Measurements from ENCODE around the gene GBA2.

Gene GBA2

GRCh38 chr9:35717132-35717870 is 31.7 kb downstream of the GBA2 start:
- no peak for DNase-seq (ENCODE audit: low read depth in 2 of 2)

- DNase-seq (ENCODE audit: low read depth in 2 of 2), result no peak
Observed at GRCh38 chr9:35716230-35716629, 32.8 kb downstream of the GBA2 start.

GRCh38 chr9:35714579-35715252 is 34.3 kb downstream of the GBA2 start:
- no peak for DNase-seq (ENCODE audit: low read depth in 2 of 2)

- no peak for DNase-seq (ENCODE audit: low read depth in 2 of 2)
Observed at GRCh38 chr9:35714123-35714522, 34.9 kb downstream of the GBA2 start.

GRCh38 chr9:35713578-35713977 is 35.5 kb downstream of the GBA2 start:
- DNase-seq (ENCODE audit: low read depth in 2 of 2), result no peak

GRCh38 chr9:35712762-35713400 is 36.1 kb downstream of the GBA2 start:
- DNase-seq (ENCODE audit: low read depth in 2 of 2), result no peak

- no peak for DNase-seq (ENCODE audit: low read depth in 2 of 2)
Observed at GRCh38 chr9:35711501-35712428, 37.3 kb downstream of the GBA2 start.

GRCh38 chr9:35710818-35711500 is 38.1 kb downstream of the GBA2 start:
- DNase-seq (ENCODE audit: low read depth in 2 of 2), result no peak

GRCh38 chr9:35708146-35708545 is 40.9 kb downstream of the GBA2 start:
- DNase-seq (ENCODE audit: low read depth in 2 of 2), result no peak

GRCh38 chr9:35706951-35707350 is 42.1 kb downstream of the GBA2 start:
- DNase-seq (ENCODE audit: low read depth in 2 of 2), result no peak

GRCh38 chr9:35705836-35706430 is 43.1 kb downstream of the GBA2 start:
- no peak for DNase-seq (ENCODE audit: low read depth in 2 of 2)

- no peak for DNase-seq (ENCODE audit: low read depth in 2 of 2)
Observed at GRCh38 chr9:35705372-35705771, 43.7 kb downstream of the GBA2 start.

- DNase-seq (ENCODE audit: low read depth in 2 of 2), result no peak
Observed at GRCh38 chr9:35703906-35704672, 44.9 kb downstream of the GBA2 start.

- DNase-seq (ENCODE audit: low read depth in 2 of 2), result no peak
Observed at GRCh38 chr9:35702696-35703095, 46.3 kb downstream of the GBA2 start.

GRCh38 chr9:35700942-35701341 is 48.1 kb downstream of the GBA2 start:
- DNase-seq (ENCODE audit: low read depth in 2 of 2), result no peak

GRCh38 chr9:35700031-35700430 is 49.0 kb downstream of the GBA2 start:
- DNase-seq (ENCODE audit: low read depth in 2 of 2), result no peak

- no peak for DNase-seq (ENCODE audit: low read depth in 2 of 2)
Observed at GRCh38 chr9:35698231-35698630, 50.8 kb downstream of the GBA2 start.

GRCh38 chr9:35697486-35697885 is 51.5 kb downstream of the GBA2 start:
- no peak for DNase-seq (ENCODE audit: low read depth in 2 of 2)

GRCh38 chr9:35696520-35697215 is 52.4 kb downstream of the GBA2 start:
- DNase-seq (ENCODE audit: low read depth in 2 of 2), result peak in 1 of 2 donors; percentile 34

All from stimulated activated CD8-positive, alpha-beta memory T cell treated with anti-CD3 and anti-CD28 coated beads, Interleukin-7, amount 100 ng/mL, for 1 hour (primary cell).